Measurements from ENCODE around the gene SMIM44.

GRCh38 chr19:3491396-3492119 is 8.3 kb upstream of the SMIM44 start:
- no peak for TF ChIP-seq GLIS3 (CRISPR knock-in tag; IDR thresholded peaks at IDR 0.05)
- TF ChIP-seq PATZ1 (CRISPR knock-in tag; IDR thresholded peaks at IDR 0.05; ENCODE audit: borderline replicate concordance): no peak
- no peak for TF ChIP-seq ZNF8 (CRISPR knock-in tag; IDR thresholded peaks at IDR 0.05)
- no peak for TF ChIP-seq ESRRG (CRISPR knock-in tag; IDR thresholded peaks at IDR 0.05)
- TF ChIP-seq ZFP3 (CRISPR knock-in tag; IDR thresholded peaks at IDR 0.05): no peak
- TF ChIP-seq ARNTL (CRISPR knock-in tag; IDR thresholded peaks at IDR 0.05; ENCODE audit: borderline replicate concordance, low read depth): no peak
- no peak for TF ChIP-seq CSRNP3 (CRISPR knock-in tag; IDR thresholded peaks at IDR 0.05)
- no peak for TF ChIP-seq RARB (CRISPR knock-in tag; IDR thresholded peaks at IDR 0.05)
- no peak for TF ChIP-seq ZFP30 (CRISPR knock-in tag; IDR thresholded peaks at IDR 0.05)
- no peak for TF ChIP-seq TCF4 (CRISPR knock-in tag; IDR thresholded peaks at IDR 0.05; ENCODE audit: borderline replicate concordance)
- no peak for TF ChIP-seq CREB5 (CRISPR knock-in tag; IDR thresholded peaks at IDR 0.05; ENCODE audit: low read depth)
- TF ChIP-seq ZNF70 (CRISPR knock-in tag; IDR thresholded peaks at IDR 0.05): no peak

All from SK-N-SH treated with all-trans-retinoic acid at 6 μM for 48 hours (cell line).